ENCODE results near the gene BTBD17.
A peak's percentile ranks its signal among the peaks of the same experiment; 100 is the strongest.
"Not testable (repeated sequence)": the region's sequence is repeated elsewhere in the genome, so short reads cannot be mapped to it uniquely, and the experiment has no call there.

BTBD17 gene

GRCh38 chr17:74361230-74362068 lies at the start of gene BTBD17:
Gene BTBD17, minus strand, starts transcription at chr17:74361868. Its CDS starts 49 bp downstream, at chr17:74361819.
- DNase-seq, result no peak

- DNase-seq, result no peak
Measured at GRCh38 chr17:74410001-74410443, 48.4 kb upstream of the BTBD17 start.

- DNase-seq, result peak in 1 of 2 experiments; percentile 48
Measured at GRCh38 chr17:74408815-74409214, 47.1 kb upstream of the BTBD17 start.

GRCh38 chr17:74408262-74408661 lies 46.6 kb upstream of the BTBD17 start:
- DNase-seq, result no peak

GRCh38 chr17:74407384-74407783 lies 45.7 kb upstream of the BTBD17 start:
- no peak for DNase-seq

GRCh38 chr17:74405311-74405710 lies 43.6 kb upstream of the BTBD17 start:
- DNase-seq, result not testable (repeated sequence)

GRCh38 chr17:74404789-74405188 lies 43.1 kb upstream of the BTBD17 start:
- DNase-seq, result no peak

- DNase-seq, result no peak
Measured at GRCh38 chr17:74404218-74404617, 42.5 kb upstream of the BTBD17 start.

GRCh38 chr17:74403512-74404137 lies 42.0 kb upstream of the BTBD17 start:
- DNase-seq, result no peak

- no peak for DNase-seq
Measured at GRCh38 chr17:74402048-74402447, 40.4 kb upstream of the BTBD17 start.

GRCh38 chr17:74396567-74396966 lies 34.9 kb upstream of the BTBD17 start:
- DNase-seq, result no peak

- DNase-seq, result peak; percentile 52 to 65
Measured at GRCh38 chr17:74394977-74395376, 33.3 kb upstream of the BTBD17 start.

GRCh38 chr17:74394275-74394950 lies 32.7 kb upstream of the BTBD17 start:
- DNase-seq, result no peak

GRCh38 chr17:74393346-74393942 lies 31.8 kb upstream of the BTBD17 start:
- DNase-seq, result peak in 1 of 2 experiments; percentile 61

- DNase-seq, result no peak
Measured at GRCh38 chr17:74392848-74393247, 31.2 kb upstream of the BTBD17 start.

- DNase-seq, result no peak
Measured at GRCh38 chr17:74391771-74392170, 30.1 kb upstream of the BTBD17 start.

GRCh38 chr17:74390680-74391653 lies 29.3 kb upstream of the BTBD17 start:
- no peak for DNase-seq

GRCh38 chr17:74389937-74390679 lies 28.4 kb upstream of the BTBD17 start:
- no peak for DNase-seq

GRCh38 chr17:74389084-74389753 lies 27.6 kb upstream of the BTBD17 start:
- DNase-seq, result no peak

GRCh38 chr17:74387365-74388218 lies 25.9 kb upstream of the BTBD17 start:
- DNase-seq, result no peak

Data from cerebellar nuclear complex (tissue), 1 donor.